GM21576 (cell line): ENCODE results near the gene SMG9.

Experiments
- ATAC-seq: cut with Tn5 transposase; IDR thresholded peaks from one replicate; pipeline ENCODE4 v1.9.1; 2021; ENCODE audit warnings: mild to moderate bottlenecking, moderate library complexity; ENCODE audit not compliant: unreplicated experiment

The SMG9 gene

DNA sequence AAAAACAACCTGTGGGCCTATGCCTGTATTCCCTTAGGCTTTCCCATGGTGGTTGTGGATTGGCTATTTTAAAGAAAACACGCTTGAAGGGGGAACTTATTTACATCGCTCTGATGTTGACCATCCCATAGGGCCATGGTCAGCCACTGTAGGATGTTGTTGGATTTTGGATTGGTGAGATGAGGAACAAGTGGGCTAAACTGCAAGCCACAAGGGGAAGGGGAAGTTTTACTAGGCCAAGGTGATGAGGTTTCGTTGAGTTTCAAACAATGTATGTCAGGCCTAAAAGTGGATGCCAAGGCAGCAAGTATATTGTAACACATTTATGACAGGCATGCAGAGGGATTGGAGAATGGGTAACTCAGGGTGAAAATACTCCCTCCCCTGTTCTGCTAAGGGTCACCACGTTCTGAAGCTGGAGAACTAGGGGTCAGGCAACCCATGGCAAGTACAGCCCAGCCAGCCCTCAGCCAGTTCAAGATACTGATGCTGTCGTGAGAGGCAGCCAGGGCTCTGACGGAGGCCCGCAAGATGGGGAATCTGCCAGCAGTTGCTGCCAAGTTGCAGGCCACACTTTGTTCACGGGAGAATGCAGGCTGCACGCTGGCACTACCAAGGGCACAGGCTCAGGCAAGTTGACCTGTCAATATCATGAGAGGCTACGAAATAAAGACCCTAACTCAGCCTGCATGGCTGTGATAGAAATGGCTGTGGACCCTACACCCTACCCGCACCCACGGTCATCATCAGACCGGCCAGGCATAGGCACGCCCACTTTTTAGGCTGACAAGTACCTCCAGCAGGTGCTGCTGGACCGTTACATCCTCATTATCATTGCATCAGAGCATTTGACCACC, 27.8 kb downstream of the SMG9 start:
- ATAC-seq, result no peak

DNA sequence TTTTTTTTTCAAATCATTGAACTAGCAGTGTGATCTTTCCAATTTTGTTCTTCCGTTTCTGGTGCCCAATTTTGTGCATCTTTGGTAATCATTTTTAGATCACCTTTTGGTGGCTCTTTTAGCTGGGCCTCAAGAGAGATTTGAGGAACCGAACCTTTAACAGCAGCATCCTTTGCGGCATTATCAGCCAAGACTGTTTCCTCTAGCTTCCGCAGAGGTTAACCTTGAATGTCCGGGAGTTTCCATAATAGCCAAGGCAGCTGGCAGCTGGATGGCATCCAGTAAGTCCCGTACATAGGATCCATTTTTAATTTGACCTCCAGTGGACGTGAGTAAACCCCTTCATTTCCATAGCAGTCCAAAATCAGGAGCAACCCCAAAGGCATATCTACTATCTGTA, 29.3 kb downstream of the SMG9 start:
- no peak for ATAC-seq

DNA sequence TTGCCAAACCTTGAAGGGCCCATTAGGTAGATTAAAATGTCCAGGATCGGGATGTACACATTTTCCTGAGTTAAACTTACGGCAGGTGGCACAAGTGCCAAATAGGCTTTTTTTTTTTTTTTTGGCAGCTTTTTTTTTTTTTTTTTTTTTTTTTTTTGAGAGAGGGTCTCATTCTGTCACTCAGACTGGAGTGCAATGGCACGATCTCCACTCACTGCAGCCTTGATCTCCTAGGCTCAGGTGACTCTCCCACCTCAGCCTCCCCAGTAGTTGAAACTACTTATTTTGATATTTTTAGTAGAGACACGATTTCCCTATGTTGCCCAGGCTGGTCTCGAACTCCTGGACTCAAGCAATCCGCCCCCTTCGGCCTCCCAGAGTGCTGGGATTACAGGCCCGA, 29.9 kb downstream of the SMG9 start:
- no peak for ATAC-seq

DNA sequence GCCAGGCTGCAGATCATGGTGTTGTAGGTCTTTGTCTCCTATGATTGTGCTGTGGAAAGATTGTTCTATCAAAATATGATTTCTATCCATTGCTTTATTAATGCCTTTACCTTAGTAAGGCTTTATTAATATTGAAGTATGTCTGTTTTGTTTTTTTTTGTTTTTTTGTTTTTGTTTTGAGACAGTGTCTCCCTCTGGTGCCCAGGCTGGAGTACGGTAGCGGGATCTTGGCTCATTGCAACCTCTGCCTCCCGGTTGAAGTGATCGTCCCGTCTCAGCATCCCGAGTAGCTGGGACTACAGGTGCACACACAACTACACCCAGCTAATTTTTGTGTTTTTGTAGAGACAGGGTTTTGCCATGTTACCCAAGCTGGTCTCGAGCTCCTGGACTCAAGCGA, 31.2 kb downstream of the SMG9 start:
- ATAC-seq, result no peak

DNA sequence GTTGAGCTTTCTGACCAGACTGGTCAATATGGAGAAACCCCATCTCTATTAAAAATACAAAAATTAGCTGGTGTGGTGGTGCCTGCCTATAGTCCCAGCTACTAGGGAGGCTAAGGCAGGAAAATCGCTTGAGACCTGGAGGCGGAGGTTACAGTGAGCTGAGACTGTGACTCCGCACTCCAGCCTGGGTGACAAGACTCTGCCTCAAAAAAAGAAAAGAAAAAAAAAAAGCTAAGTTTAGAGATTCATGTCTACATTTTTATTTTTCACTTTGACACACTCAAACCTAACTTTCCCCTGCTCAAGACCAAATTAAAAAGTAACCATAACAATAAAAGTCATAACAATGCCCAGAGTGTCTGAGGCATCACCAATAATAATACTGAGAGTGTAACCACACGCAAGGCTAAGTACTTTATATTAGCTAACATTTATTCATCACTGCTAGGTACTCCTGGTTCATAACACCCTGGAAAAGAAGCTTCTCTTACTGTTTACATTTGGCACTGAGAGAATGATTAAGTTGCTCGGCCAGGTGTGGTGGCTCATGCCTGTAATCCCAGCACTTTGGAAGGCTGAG, 33.2 kb downstream of the SMG9 start:
- ATAC-seq, result no peak

DNA sequence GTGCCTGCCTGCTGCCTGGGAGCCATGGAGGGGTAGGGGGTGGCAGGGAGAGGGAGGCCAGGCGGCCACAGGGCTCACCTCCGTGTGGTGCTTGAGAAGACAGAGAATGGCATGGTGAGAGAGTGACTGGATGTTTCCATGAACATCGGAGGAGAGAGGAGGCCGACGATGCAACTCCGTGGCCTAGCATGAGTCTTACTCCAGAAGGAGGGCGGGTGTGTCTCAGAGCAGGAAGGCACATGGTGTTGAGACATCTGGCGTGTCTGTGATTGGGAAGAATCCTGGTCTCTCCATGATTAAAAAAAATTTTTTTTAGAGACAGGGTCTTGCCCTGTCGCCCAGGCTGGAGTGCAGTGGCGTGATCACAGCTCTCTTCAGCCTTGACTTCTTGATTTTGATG, 33.8 kb downstream of the SMG9 start:
- no peak for ATAC-seq

DNA sequence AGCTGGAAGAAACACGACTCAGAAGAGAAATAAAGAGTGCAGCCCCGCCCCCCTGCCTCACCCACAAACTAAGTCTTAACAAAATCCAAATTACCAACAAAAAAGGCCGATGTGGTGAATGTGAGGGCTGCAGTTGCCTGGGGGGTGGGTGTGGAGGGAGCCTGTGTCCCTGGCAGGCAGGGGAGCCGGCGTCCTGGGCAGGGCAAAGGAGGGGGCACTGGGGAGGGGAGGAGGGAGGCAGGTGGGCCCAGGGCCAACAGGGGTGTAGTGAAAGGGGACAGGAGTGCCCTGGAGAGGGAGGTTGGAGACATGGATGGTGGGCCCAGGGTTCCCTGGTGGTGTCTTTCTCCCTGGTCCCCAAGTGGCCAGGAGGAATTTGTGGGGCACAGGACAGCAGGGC, 34.8 kb downstream of the SMG9 start:
- ATAC-seq, result no peak

DNA sequence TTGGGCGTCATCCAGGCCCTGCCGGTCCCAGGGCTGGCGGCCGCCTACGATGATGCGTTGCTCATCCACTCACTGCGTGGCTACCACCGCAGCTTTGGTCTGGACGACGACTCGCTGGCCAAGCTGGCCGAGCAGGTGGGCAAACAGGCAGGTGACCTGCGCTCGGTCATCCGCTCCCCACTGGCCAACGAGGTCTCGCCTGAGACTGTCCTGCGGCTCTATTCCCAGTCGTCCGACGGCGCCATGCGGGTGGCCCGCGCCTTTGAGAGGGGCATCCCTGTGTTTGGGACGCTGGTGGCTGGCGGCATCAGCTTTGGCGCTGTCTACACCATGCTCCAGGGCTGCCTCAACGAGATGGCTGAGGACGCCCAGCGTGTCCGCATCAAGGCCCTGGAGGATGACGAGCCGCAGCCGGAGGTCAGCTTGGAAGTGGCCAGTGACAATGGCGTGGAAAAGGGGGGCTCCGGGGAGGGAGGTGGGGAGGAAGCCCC, 35.3 kb downstream of the SMG9 start:
- no peak for ATAC-seq

DNA sequence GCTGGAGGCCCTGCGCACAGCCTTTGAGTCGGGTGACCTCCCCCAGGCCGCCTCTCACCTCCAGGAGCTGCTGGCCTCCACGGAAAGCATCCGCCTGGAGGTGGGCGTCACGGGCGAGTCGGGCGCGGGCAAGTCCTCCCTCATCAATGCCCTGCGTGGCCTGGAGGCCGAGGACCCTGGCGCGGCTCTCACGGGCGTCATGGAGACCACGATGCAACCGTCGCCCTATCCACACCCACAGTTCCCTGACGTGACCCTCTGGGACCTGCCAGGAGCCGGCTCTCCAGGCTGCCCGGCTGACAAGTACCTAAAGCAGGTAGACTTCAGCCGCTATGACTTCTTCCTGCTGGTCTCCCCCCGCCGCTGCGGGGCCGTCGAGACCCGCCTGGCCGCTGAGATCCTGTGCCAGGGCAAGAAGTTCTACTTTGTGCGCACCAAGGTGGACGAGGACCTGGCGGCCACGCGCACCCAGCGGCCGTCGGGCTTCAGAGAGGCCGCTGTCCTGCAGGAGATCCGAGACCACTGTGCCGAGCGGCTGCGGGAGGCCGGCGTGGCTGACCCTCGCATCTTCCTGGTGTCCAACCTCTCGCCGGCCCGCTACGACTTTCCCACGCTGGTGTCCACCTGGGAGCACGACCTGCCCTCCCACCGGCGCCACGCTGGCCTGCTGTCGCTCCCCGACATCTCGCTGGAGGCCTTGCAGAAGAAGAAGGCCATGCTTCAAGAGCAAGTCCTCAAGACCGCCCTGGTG, 36.0 kb downstream of the SMG9 start:
- ATAC-seq, result no peak

DNA sequence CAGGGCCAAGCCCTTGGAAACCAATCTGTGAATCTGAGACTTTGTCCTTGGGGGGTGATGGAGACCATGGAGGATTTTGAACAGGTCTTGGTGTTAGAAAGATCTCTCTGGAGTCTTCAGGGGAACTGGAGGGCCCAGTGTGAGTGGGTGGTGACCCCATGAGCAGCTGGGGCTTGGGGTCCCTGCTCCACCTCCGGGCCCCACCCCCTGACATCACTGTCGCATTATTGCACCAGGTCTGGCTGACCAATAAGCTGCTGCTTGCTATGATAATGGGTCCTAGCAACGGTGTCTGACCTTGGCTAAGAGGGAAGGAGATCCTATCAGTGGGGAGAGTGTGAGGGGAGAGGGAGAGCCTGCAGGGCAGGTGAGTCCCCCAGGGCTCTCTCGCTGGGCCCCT, 39.0 kb downstream of the SMG9 start, which contains the start of gene IRGC:
Gene IRGC, plus strand, starts transcription at position 301 of the 400 bp plus-strand sequence. CDS start 2,483 bp downstream, outside the sequence.
- no peak for ATAC-seq

DNA sequence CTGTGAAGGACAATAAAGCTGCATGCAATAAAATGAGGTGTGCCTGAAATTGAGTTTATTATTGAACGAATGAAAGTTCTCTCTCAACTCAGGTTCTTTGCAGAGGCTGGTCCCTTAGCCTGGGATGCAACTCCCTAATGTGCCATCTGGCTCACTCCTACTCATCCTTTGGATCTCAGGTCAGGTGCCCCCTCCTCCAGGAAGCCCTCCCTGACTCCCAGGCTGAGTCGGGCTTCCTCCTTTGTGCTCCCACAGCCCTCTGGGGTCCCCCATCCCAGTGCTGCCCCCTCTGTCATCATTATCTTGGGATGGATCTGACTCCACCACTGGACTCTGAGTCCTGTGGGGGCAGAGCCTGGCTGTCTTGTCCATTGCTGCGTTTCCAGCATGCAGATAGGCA, 41.6 kb downstream of the SMG9 start:
- no peak for ATAC-seq

DNA sequence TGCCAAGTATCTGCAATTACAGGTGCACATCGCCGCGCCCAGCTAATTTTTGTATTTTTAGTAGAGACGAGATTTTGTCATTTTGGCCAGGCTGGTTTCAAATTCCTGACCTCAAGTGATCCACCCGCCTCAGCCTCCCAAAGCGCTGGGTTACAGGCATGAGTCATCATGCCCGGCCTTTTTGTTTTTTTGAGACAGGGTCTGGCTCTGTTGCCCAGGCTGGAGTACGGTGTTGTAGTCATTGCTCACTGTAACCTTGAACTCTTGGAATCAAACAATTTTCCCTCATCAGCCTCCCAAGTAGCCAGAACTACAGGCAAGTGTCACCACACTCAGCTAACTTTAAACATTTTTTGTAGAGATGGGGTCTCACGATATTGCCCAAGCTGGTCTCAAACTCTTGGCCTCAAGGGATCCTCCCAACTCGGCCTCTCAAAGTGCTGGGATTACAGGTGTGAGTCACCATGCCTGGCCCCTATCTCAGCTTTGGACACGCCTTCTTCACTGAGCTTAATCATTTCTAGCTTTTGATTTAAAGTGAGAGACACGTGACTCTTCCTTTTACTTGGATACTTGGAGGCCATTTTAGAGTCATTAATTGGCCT, 42.9 kb downstream of the SMG9 start:
- no peak for ATAC-seq

DNA sequence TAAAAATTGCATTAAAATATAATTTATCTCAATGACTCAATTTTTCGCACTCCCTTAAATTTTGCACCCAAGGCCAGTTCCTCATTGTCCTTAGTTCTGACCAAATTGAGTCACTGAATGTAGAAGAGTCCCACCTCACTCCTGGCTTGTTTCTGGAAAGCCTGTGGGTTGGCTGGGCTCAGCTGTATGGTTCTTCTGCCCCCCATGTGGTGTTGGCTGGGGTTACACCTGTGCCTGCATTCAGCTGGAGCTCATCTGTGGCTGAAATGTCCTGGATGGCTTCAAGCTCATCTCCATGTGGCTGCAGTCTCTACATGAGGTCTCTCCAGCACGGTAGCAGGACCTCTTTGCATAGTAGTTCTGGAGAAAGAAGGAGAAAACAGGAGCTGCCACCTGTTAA, 46.0 kb downstream of the SMG9 start:
- ATAC-seq, result no peak

DNA sequence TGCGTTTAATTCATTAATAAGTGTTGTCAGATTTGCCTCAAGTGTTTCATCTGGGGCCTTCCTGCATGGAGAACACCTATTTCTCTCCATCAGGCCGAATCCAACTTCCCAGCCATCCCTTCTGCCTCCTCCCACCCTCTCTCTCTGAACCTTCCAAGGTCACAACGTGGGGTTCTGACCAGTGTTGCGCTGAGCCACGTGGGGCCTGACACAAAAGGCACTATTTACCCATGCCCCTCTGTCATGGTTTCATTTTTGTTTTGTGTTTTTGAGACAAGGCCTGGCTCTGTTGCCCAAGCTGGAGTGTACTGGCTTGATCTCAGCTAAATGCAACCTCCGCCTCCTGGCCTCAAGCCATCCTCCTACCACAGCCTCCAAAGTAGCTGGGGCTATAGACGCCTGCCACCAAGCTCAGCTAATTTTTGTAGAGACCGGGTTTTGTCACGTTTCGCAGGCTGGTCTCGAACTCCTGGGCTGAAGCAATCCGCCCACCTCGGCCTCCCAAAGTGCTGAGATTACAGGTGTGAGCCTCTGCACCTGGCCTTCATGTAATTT, 47.5 kb downstream of the SMG9 start:
- ATAC-seq, result no peak

DNA sequence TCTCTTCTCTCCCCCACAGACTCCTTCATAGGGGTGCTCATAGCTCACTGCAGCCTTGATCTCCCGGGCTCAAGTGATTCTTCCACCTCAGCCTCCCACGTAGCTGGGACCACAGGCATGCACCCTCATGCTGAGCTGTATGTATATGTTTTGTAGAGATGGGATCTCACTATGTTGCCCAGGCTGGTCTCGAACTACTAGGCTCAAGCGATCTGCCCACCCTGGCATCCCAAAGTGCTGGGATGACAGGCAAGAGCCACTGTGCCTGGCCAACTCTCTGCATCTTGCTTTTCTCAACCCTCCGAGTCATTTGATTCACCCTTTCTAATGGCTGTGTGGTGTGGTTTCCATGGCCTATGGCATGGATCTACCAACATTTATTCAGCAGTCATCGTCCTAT, 49.0 kb downstream of the SMG9 start:
- no peak for ATAC-seq

DNA sequence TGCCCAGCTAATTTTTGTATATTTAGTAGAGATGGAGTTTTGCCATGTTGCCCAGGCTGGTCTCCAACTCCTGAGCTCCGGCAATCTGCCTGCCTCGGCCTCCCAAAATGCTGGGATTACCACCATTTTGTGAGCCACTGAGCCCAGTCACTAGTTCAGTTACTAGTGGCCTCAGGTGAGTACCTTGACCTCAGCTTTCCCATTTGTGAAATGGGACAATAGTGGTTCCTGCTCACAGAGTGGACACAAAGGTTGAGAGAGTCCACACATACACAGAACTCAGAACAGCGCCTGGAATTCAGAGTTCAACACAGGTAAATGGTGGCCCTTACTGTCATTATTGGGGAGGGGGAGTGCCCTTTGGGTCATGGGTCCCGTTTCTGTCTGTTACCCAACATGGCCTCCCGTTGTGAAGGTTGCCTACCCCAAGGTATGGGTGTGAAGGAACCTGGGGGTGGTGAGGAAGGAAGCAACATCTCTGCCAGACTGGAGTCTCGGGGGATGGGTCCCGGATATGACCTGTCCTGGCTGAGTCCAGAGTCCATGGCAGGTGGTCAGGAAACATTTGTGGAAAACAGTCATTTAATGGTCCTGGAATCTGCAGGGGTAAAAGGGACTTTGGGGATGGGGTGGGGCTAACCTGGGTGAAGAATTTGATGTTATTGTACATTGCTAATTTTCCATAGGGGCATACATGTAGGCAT, 50.6 kb downstream of the SMG9 start:
- no peak for ATAC-seq

DNA sequence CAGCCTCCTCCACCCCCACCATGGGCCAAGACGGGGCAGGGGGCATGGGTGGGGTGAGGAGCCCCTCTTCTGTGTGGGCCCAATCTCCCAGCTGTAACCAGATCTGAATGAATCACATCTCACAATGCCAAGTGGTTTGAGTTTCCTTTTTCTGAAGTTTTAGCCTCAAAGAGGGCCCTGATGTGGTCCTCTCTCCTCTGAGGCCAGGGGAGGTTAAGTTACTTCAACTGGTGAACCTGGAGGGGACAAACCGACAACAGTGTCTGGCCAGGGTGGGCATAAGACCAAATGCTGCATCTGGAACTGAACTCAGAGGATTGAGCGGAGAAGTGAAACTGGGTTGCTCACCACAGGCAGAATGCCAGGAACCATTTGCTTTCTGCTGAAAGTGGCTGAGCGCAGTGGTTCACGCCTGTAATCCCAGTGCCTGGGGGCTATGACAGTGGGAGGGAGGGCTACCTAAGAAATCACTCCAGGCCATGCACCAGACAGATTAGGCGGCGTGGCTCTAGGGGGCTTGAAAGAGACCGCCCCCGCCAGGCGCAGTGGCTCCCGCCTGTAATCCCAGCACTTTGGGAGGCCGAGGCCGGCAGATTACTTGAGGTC, 54.3 kb downstream of the SMG9 start:
- ATAC-seq, result no peak

DNA sequence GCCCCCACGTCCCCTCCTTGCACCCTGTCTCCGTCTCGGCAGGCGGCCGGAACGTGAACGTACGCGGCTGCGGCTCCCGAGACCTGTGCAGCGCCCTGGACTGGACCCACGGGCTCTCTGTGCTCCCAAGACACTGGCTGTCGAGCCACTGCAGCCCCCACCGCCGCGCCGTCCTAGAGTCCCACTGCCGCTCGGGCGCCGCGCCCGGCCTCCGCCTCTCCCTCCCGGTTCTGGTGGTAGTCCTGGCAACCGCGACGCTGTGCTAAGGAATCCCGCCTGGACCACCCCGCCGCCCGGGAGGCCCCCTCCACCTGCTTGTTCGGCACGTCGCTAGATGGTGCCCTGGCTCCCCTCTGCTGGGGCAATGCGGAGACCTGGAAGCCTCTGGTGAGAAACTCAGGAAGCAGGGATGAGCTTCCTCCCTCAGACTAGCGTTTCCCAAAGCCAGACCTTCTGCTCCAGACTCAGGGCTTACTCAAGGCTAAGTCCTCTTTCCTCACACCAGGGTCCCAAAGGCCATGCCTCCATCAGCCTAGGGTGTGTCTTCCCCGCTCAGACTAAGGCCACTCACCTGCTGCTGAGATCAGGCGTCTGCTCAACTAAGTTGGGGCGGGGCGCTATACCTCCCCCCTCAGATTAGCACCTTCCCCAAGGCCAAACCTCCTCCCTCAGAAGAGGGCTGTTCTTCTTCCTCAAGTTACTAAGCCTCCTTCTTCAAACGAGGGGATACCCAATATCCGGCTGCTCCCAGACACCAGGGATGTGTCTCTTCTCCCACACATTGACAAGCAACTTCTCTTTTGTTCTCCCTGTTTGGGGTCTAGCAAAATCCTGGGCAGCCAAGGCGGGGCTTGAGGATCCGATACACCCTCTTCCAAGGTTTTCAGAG, 55.0 kb downstream of the SMG9 start:
- ATAC-seq, result no peak

DNA sequence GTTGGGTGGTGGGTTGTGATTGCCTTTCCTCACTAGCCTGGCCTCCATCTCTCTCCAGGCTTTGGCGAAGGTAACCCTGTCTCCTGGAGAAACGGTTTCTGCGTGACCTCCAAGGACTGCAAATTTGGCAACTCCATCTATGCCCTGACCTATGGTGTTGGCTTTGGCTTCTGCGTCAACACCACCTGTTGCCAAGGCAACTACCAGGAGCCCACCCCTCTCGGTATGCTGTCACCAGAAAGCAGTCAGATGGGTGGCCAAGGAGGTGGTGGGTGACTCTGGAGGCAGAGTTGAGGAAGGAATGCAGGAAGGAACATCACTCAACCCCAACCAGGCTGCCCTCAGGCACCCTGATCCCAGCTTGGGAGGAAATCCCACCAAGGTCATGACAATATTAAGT, 57.5 kb downstream of the SMG9 start:
- ATAC-seq, result no peak
